ENCODE measurements around the gene FADD. TPM values are rescaled to one million over a fixed set of nuclear protein-coding genes. Genes with fewer than 3 reads are reported as not detected.

FADD gene
- total and polyA plus RNA-seq, 2 donors (not counting 3 experiments of a cell fraction or from before 2014, with no cell fraction given): 35.4 to 45.1 TPM

- POLR2A ChIA-PET: no interaction called here
These were observed 22.6 kb downstream of the FADD start for GRCh38 chr11:70225681-70226177.

GRCh38 chr11:70226183-70226582, 23.1 kb downstream of the FADD start:
- Histone ChIP-seq H3K9me1 (replicated peaks; ENCODE audit: control insufficient read depth, extremely low read depth, insufficient read depth, low read length) (no peaks in the 10 kb centered on the region), H3K27me3 (ENCODE audit: control insufficient read depth in 2 of 2, insufficient read depth in 2 of 2, low read length in 2 of 2) (peaks cover 0 to 3% of the 10 kb centered on the region in 2 experiments), H3K36me3 (ENCODE audit: control insufficient read depth in 2 of 2, extremely low read depth in 1 of 2, insufficient read depth in 2 of 2, low read length in 2 of 2) (no peaks in the 10 kb centered on the region), H4K20me1 (replicated peaks; ENCODE audit: control insufficient read depth, extremely low read depth, insufficient read depth, low read length) (no peaks in the 10 kb centered on the region), H3K9me3 (replicated peaks; ENCODE audit: control insufficient read depth, insufficient read depth, low read length) (no peaks in the 10 kb centered on the region), H2AFZ (ENCODE audit: low read depth, low read length) (no peak overlapping the region), H3K4me2 (ENCODE audit: insufficient read depth, low read length) (no peak overlapping the region), H3K9ac (replicated peaks; ENCODE audit: extremely low read depth, insufficient read depth, low read length) (no peak overlapping the region), H3K4me3 (replicated peaks in 1 of 3; ENCODE audit: insufficient read depth in 1 of 3, low read depth in 1 of 3, low read length in 3 of 3) (no peak overlapping the region), H3K4me1 (ENCODE audit: control insufficient read depth, extremely low read depth, insufficient read depth, low read length) (no peaks in the 10 kb centered on the region), H3K27ac (ENCODE audit: insufficient read depth, low read depth, low read length) (no peak overlapping the region), H3K79me2 (ENCODE audit: control insufficient read depth, insufficient read depth, low read length) (no peaks in the 10 kb centered on the region)
- dilution Hi-C loops (cut with MboI; ENCODE audit: extremely low pct_ligation_motif_present, low sequenced_read_pairs) (no loop called here), intact Hi-C loops (cut with micrococcal nuclease) (no loop called here)
- no peak for FAIRE-seq
- POLR2A ChIA-PET: no interaction called here
- no peak for TF ChIP-seq POLR2AphosphoS5 (IDR thresholded peaks at IDR 0.05; ENCODE audit: insufficient read depth, low read depth, low read length)
- no peak for TF ChIP-seq GATA2 (IDR thresholded peaks at IDR 0.05; ENCODE audit: insufficient read depth, insufficient read length, low read depth, low read length)
- TF ChIP-seq POLR2A (IDR thresholded peaks at IDR 0.05; ENCODE audit: low read depth, low read length): no peak
- TF ChIP-seq JUN (IDR thresholded peaks at IDR 0.05; ENCODE audit: borderline replicate concordance, insufficient read depth, insufficient read length, low read depth): no peak
- TF ChIP-seq EZH2 (IDR thresholded peaks at IDR 0.05; ENCODE audit: borderline replicate concordance, low read depth, low read length, severe bottlenecking): no peak
- TF ChIP-seq CTCF (IDR thresholded peaks at IDR 0.05; ENCODE audit: extremely low read depth in 1 of 2, insufficient read depth in 1 of 2, low read depth in 1 of 2, low read length in 2 of 2): no peak
- TF ChIP-seq MAX (IDR thresholded peaks at IDR 0.05; ENCODE audit: insufficient read depth, insufficient read length): no peak
- no peak for TF ChIP-seq MYC (IDR thresholded peaks at IDR 0.05; ENCODE audit: low read depth, low read length)
- no peak for TF ChIP-seq FOS (IDR thresholded peaks at IDR 0.05; ENCODE audit: borderline replicate concordance, insufficient read depth, low read length)
- CTCF ChIA-PET: interaction anchor here (0.9 to 2.1 kb wide), 3 partner anchors 8 to 46 kb away, joined by 3 to 6 read pairs (median 3); no protein-coding TSS in a partner anchor
- no peak for DNase-seq (ENCODE audit: low read depth, low spot score)
- BruUV-seq (replicated peaks): no TSS peak

More at GRCh38 chr11:70225681-70226177, 22.6 kb downstream of the FADD start:
- H3K79me2 ChIP-seq (ENCODE audit: control insufficient read depth, insufficient read depth, low read length): no peaks in the 10 kb centered on the region
- CTCF ChIA-PET: interaction anchor here (0.9 to 2.1 kb wide), 3 partner anchors 9 to 46 kb away, joined by 3 to 6 read pairs (median 3); no protein-coding TSS in a partner anchor
- no peak overlapping the region for H3K4me2 ChIP-seq (ENCODE audit: insufficient read depth, low read length)
- BruUV-seq (replicated peaks): no TSS peak
- dilution Hi-C loops (cut with MboI; ENCODE audit: extremely low pct_ligation_motif_present, low sequenced_read_pairs): no loop called here
- intact Hi-C loops (cut with micrococcal nuclease): no loop called here
- H4K20me1 ChIP-seq (replicated peaks; ENCODE audit: control insufficient read depth, extremely low read depth, insufficient read depth, low read length): no peaks in the 10 kb centered on the region
- no peak overlapping the region for H3K27ac ChIP-seq (ENCODE audit: insufficient read depth, low read depth, low read length)
- no peaks in the 10 kb centered on the region for H3K9me1 ChIP-seq (replicated peaks; ENCODE audit: control insufficient read depth, extremely low read depth, insufficient read depth, low read length)
- TF ChIP-seq GATA2 (IDR thresholded peaks at IDR 0.05; ENCODE audit: insufficient read depth, insufficient read length, low read depth, low read length) (no peak), POLR2AphosphoS5 (IDR thresholded peaks at IDR 0.05; ENCODE audit: insufficient read depth, low read depth, low read length) (no peak), JUN (IDR thresholded peaks at IDR 0.05; ENCODE audit: borderline replicate concordance, insufficient read depth, insufficient read length, low read depth) (no peak)
- H3K9ac ChIP-seq (replicated peaks; ENCODE audit: extremely low read depth, insufficient read depth, low read length): no peak overlapping the region
- H3K4me3 ChIP-seq (replicated peaks in 1 of 3; ENCODE audit: insufficient read depth in 1 of 3, low read depth in 1 of 3, low read length in 3 of 3): no peak overlapping the region
- no peaks in the 10 kb centered on the region for H3K36me3 ChIP-seq (ENCODE audit: control insufficient read depth in 2 of 2, extremely low read depth in 1 of 2, insufficient read depth in 2 of 2, low read length in 2 of 2)
- no peaks in the 10 kb centered on the region for H3K4me1 ChIP-seq (ENCODE audit: control insufficient read depth, extremely low read depth, insufficient read depth, low read length)
- H3K9me3 ChIP-seq (replicated peaks; ENCODE audit: control insufficient read depth, insufficient read depth, low read length): no peaks in the 10 kb centered on the region
- peaks cover 0 to 3% of the 10 kb centered on the region in 2 experiments for H3K27me3 ChIP-seq (ENCODE audit: control insufficient read depth in 2 of 2, insufficient read depth in 2 of 2, low read length in 2 of 2)
- FAIRE-seq (no peak), DNase-seq (ENCODE audit: low read depth, low spot score) (no peak)
- H2AFZ ChIP-seq (ENCODE audit: low read depth, low read length): no peak overlapping the region

All from endothelial cell of umbilical vein (primary cell).